HEK293 (cell line): ENCODE results near the gene SLAMF6.

ENCODE experiments used
- OSR2 ChIP-seq: fragments of 450-650 bp; formaldehyde crosslinking; IDR thresholded peaks from 2 replicates; pipeline ENCODE4 v1.5.1; 2016; ENCODE audit warnings: missing biosample characterization, missing genetic modification characterization
- SP2 ChIP-seq: fragments of 450-650 bp; formaldehyde crosslinking; IDR thresholded peaks from 2 replicates; pipeline ENCODE4 v1.5.1; 2016; ENCODE audit warnings: missing biosample characterization, missing genetic modification characterization
- YY1 ChIP-seq: fragments of 450-650 bp; formaldehyde crosslinking; IDR thresholded peaks from 2 replicates; pipeline ENCODE4 v1.5.1; 2018; ENCODE audit warnings: missing biosample characterization, missing genetic modification characterization
- ZFHX2 ChIP-seq: fragments of 450-650 bp; formaldehyde crosslinking; conservative IDR thresholded peaks from 2 replicates; pipeline ENCODE4 v1.5.1; 2016; ENCODE audit warnings: missing biosample characterization, missing genetic modification characterization
- ZNF529 ChIP-seq: fragments of 450-650 bp; formaldehyde crosslinking; IDR thresholded peaks from 2 replicates; pipeline ENCODE4 v1.5.1; 2017; ENCODE audit warnings: missing genetic modification characterization, missing biosample characterization; ENCODE audit not compliant: insufficient replicate concordance
- ZNF558 ChIP-seq: fragments of 450-650 bp; formaldehyde crosslinking; IDR thresholded peaks from 2 replicates; pipeline ENCODE4 v1.5.1; 2016; ENCODE audit warnings: missing biosample characterization, missing genetic modification characterization
- TF ChIP-seq, protein P1 (sequence below): fragments of 450-650 bp; formaldehyde crosslinking; IDR thresholded peaks from 2 replicates; pipeline ENCODE4 v1.5.1; 2016; ENCODE audit warnings: missing biosample characterization, missing genetic modification characterization
- TF ChIP-seq, protein P2 (sequence below): fragments of 450-650 bp; IDR thresholded peaks from 2 replicates; pipeline ENCODE4 v1.5.1; 2018; ENCODE audit warnings: missing biosample characterization, mild to moderate bottlenecking, missing genetic modification characterization
- TF ChIP-seq, protein P3 (sequence below): fragments of 450-650 bp; formaldehyde crosslinking; IDR thresholded peaks from 2 replicates; pipeline ENCODE4 v1.5.1; 2016; ENCODE audit warnings: missing biosample characterization, missing genetic modification characterization

- TF ChIP-seq, protein P1, sequence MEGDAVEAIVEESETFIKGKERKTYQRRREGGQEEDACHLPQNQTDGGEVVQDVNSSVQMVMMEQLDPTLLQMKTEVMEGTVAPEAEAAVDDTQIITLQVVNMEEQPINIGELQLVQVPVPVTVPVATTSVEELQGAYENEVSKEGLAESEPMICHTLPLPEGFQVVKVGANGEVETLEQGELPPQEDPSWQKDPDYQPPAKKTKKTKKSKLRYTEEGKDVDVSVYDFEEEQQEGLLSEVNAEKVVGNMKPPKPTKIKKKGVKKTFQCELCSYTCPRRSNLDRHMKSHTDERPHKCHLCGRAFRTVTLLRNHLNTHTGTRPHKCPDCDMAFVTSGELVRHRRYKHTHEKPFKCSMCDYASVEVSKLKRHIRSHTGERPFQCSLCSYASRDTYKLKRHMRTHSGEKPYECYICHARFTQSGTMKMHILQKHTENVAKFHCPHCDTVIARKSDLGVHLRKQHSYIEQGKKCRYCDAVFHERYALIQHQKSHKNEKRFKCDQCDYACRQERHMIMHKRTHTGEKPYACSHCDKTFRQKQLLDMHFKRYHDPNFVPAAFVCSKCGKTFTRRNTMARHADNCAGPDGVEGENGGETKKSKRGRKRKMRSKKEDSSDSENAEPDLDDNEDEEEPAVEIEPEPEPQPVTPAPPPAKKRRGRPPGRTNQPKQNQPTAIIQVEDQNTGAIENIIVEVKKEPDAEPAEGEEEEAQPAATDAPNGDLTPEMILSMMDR (tag by site-specific recombination), result no peak
- TF ChIP-seq, protein P2, sequence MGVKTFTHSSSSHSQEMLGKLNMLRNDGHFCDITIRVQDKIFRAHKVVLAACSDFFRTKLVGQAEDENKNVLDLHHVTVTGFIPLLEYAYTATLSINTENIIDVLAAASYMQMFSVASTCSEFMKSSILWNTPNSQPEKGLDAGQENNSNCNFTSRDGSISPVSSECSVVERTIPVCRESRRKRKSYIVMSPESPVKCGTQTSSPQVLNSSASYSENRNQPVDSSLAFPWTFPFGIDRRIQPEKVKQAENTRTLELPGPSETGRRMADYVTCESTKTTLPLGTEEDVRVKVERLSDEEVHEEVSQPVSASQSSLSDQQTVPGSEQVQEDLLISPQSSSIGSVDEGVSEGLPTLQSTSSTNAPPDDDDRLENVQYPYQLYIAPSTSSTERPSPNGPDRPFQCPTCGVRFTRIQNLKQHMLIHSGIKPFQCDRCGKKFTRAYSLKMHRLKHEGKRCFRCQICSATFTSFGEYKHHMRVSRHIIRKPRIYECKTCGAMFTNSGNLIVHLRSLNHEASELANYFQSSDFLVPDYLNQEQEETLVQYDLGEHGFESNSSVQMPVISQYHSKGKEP (tag by site-specific recombination), result no peak
- TF ChIP-seq ZNF558 (tag by site-specific recombination) (no peak), OSR2 (tag by site-specific recombination) (no peak), ZFHX2 (tag by site-specific recombination) (no peak), ZNF529 (tag by site-specific recombination) (no peak), SP2 (tag by site-specific recombination) (no peak), YY1 (tag by site-specific recombination) (no peak)
- TF ChIP-seq, protein P3, sequence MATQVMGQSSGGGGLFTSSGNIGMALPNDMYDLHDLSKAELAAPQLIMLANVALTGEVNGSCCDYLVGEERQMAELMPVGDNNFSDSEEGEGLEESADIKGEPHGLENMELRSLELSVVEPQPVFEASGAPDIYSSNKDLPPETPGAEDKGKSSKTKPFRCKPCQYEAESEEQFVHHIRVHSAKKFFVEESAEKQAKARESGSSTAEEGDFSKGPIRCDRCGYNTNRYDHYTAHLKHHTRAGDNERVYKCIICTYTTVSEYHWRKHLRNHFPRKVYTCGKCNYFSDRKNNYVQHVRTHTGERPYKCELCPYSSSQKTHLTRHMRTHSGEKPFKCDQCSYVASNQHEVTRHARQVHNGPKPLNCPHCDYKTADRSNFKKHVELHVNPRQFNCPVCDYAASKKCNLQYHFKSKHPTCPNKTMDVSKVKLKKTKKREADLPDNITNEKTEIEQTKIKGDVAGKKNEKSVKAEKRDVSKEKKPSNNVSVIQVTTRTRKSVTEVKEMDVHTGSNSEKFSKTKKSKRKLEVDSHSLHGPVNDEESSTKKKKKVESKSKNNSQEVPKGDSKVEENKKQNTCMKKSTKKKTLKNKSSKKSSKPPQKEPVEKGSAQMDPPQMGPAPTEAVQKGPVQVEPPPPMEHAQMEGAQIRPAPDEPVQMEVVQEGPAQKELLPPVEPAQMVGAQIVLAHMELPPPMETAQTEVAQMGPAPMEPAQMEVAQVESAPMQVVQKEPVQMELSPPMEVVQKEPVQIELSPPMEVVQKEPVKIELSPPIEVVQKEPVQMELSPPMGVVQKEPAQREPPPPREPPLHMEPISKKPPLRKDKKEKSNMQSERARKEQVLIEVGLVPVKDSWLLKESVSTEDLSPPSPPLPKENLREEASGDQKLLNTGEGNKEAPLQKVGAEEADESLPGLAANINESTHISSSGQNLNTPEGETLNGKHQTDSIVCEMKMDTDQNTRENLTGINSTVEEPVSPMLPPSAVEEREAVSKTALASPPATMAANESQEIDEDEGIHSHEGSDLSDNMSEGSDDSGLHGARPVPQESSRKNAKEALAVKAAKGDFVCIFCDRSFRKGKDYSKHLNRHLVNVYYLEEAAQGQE, result no peak
Observed at GRCh38 chr1:160491981-160492380, 31.1 kb downstream of the SLAMF6 start.
